Activated T-cell treated with anti-CD3 and anti-CD28 coated beads, Interleukin-2, amount 50 U/mL, for 4 hours (primary cell): ENCODE results near the gene B4GALT3. TPM values are rescaled to one million over a fixed set of nuclear protein-coding genes. Genes with fewer than 3 reads are reported as not detected.
A peak's percentile ranks its signal among the peaks of the same experiment; 100 is the strongest.

Source experiments
- ATAC-seq, 2 donors: fragments of 200-7000 bp; cut with Tn5 transposase; one replicate each; pipeline ENCODE4 v1.10.0; 2021
- DNase-seq: peaks from one replicate; pipeline ENCODE4 v3.0.0-alpha.2; 2020
- H3K27me3 Mint-ChIP-seq: one replicate; pipeline ENCODE4 v1.8.0; 2021; ENCODE audit warnings: low read depth, mixed read lengths
- H3K36me3 Mint-ChIP-seq: one replicate; pipeline ENCODE4 v1.8.0; 2022; ENCODE audit warnings: mixed read lengths; ENCODE audit not compliant: insufficient read depth
- H3K4me1 Mint-ChIP-seq: one replicate; pipeline ENCODE4 v1.8.0; 2021; ENCODE audit warnings: low read depth, mixed read lengths
- H3K4me3 Mint-ChIP-seq: one replicate; pipeline ENCODE4 v1.8.0; 2021; ENCODE audit warnings: mild to moderate bottlenecking, moderate library complexity, mixed read lengths
- H3K9me3 Mint-ChIP-seq: one replicate; pipeline ENCODE4 v1.8.0; 2021; ENCODE audit warnings: mixed read lengths
- total RNA-seq, 3 donors: library from RNA; stranded (reverse); gene quantifications; one replicate each; pipeline ENCODE4 v1.2.1, GENCODE V29; 2021

Gene B4GALT3
- total RNA-seq, 3 donors from 2014 or later = 73.9 to 76.3 (median 75.9) TPM

DNA sequence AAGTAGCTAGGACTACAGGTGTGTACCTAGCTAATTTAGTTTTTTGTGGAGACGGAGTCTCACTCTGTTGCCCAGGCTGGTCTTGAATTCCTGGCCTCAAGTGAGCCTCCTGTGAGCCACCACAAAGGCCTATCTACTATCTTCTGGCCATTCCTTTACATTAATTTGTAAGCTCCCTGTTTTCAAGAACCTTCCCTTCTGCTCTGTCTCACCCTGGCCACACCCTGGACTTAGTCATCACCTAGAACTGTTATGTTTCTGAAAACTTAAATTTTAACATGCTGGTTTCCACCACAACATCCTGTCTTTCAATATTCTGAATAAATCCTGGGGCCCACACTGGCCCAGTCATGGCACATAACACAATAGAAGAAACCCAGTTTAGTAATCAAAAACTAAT lies 4.9 kb upstream of the B4GALT3 start:
- peak overlapping the region; percentile 43 for H3K4me3 Mint-ChIP-seq
- peaks cover 2% of the 10 kb centered on the region for H3K36me3 Mint-ChIP-seq
- H3K27me3 Mint-ChIP-seq = no peaks in the 10 kb centered on the region
- DNase-seq (peak; percentile 49), ATAC-seq (peak; percentile 74 to 78)
- H3K4me1 Mint-ChIP-seq = peaks cover 83% of the 10 kb centered on the region
- no peaks in the 10 kb centered on the region for H3K9me3 Mint-ChIP-seq

- DNase-seq = no peak
- no peaks in the 10 kb centered on the region for H3K9me3 Mint-ChIP-seq
Measured at GRCh38 chr1:161180639-161181038, 3.3 kb upstream of the B4GALT3 start.

DNA sequence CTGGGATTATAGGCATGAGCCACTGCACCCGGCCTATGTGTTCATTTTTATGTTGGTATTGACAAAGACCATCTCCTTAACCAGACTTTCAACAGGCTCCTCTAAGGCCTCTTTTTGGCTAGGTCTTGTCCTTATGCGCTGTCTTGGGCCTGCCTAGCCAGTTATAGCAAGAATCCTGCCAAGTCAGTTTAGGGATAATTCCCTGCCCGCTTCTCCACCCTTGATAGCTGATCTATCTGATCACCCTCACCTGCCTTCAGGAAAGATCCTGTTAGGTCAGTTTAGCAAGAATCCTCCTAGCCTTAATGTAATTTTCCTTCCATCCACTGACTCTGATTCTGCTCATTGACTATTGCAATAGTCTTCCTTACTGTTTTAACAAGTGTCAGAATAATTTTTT lies 2.4 kb upstream of the B4GALT3 start:
- H3K27me3 Mint-ChIP-seq = no peaks in the 10 kb centered on the region
- no peak overlapping the region for H3K4me3 Mint-ChIP-seq
- peaks cover 78% of the 10 kb centered on the region for H3K4me1 Mint-ChIP-seq
- DNase-seq (no peak), ATAC-seq (no peak)
- H3K9me3 Mint-ChIP-seq = no peaks in the 10 kb centered on the region
- peaks cover 4% of the 10 kb centered on the region for H3K36me3 Mint-ChIP-seq

More at GRCh38 chr1:161180639-161181038, 3.3 kb upstream of the B4GALT3 start:
- ATAC-seq = no peak
- Mint-ChIP-seq H3K4me3 (no peak overlapping the region), H3K36me3 (peaks cover 2% of the 10 kb centered on the region), H3K27me3 (no peaks in the 10 kb centered on the region), H3K4me1 (peaks cover 79% of the 10 kb centered on the region)

GRCh38 chr1:161177936-161178244 lies 583 bp upstream of the B4GALT3 start:
- ATAC-seq (no peak), DNase-seq (no peak)
- Mint-ChIP-seq H3K27me3 (no peaks in the 10 kb centered on the region), H3K4me3 (peak overlapping the region; percentile 94), H3K9me3 (no peaks in the 10 kb centered on the region), H3K4me1 (peaks cover 70% of the 10 kb centered on the region), H3K36me3 (peaks cover 18% of the 10 kb centered on the region)

GRCh38 chr1:161176468-161177111 lies 717 bp downstream of the B4GALT3 start:
- ATAC-seq (no peak), DNase-seq (no peak)
- Mint-ChIP-seq H3K9me3 (no peaks in the 10 kb centered on the region), H3K4me1 (peaks cover 63% of the 10 kb centered on the region), H3K4me3 (peak overlapping the region; percentile 94), H3K27me3 (no peaks in the 10 kb centered on the region), H3K36me3 (peaks cover 23% of the 10 kb centered on the region)

- Mint-ChIP-seq H3K36me3 (peaks cover 29% of the 10 kb centered on the region), H3K4me3 (peak overlapping the region; percentile 94), H3K4me1 (peaks cover 59% of the 10 kb centered on the region), H3K9me3 (no peaks in the 10 kb centered on the region), H3K27me3 (no peaks in the 10 kb centered on the region)
- ATAC-seq (no peak), DNase-seq (no peak)
Measured at GRCh38 chr1:161175771-161176453, 1.4 kb downstream of the B4GALT3 start.

GRCh38 chr1:161174911-161175310 lies 2.4 kb downstream of the B4GALT3 start:
- Mint-ChIP-seq H3K9me3 (no peaks in the 10 kb centered on the region), H3K36me3 (peaks cover 31% of the 10 kb centered on the region), H3K4me1 (peaks cover 50% of the 10 kb centered on the region), H3K4me3 (no peak overlapping the region), H3K27me3 (no peaks in the 10 kb centered on the region)
- DNase-seq (no peak), ATAC-seq (no peak)

- Mint-ChIP-seq H3K4me1 (peaks cover 46% of the 10 kb centered on the region), H3K4me3 (no peak overlapping the region), H3K36me3 (peaks cover 34% of the 10 kb centered on the region)
Measured at GRCh38 chr1:161173711-161174110, 3.6 kb downstream of the B4GALT3 start.

GRCh38 chr1:161172776-161173376 lies 4.4 kb downstream of the B4GALT3 start:
- H3K27me3 Mint-ChIP-seq = no peaks in the 10 kb centered on the region

More at GRCh38 chr1:161173711-161174110, 3.6 kb downstream of the B4GALT3 start:
- DNase-seq (no peak), ATAC-seq (no peak)
- no peaks in the 10 kb centered on the region for H3K27me3 Mint-ChIP-seq
- H3K9me3 Mint-ChIP-seq = no peaks in the 10 kb centered on the region

GRCh38 chr1:161172349-161172748 lies 5.0 kb downstream of the B4GALT3 start:
- H3K36me3 Mint-ChIP-seq = peaks cover 39% of the 10 kb centered on the region
- no peak for DNase-seq
- H3K27me3 Mint-ChIP-seq = no peaks in the 10 kb centered on the region
- ATAC-seq = no peak
- H3K4me1 Mint-ChIP-seq = peaks cover 44% of the 10 kb centered on the region
- no peaks in the 10 kb centered on the region for H3K9me3 Mint-ChIP-seq
- H3K4me3 Mint-ChIP-seq = no peak overlapping the region

More at GRCh38 chr1:161172776-161173376, 4.4 kb downstream of the B4GALT3 start:
- Mint-ChIP-seq H3K4me3 (no peak overlapping the region), H3K4me1 (peaks cover 45% of the 10 kb centered on the region), H3K36me3 (peaks cover 39% of the 10 kb centered on the region), H3K9me3 (no peaks in the 10 kb centered on the region)
- no peak for ATAC-seq
- no peak for DNase-seq

GRCh38 chr1:161171696-161172095 lies 5.6 kb downstream of the B4GALT3 start:
- Mint-ChIP-seq H3K4me1 (peaks cover 46% of the 10 kb centered on the region), H3K9me3 (no peaks in the 10 kb centered on the region), H3K4me3 (no peak overlapping the region), H3K36me3 (peaks cover 39% of the 10 kb centered on the region), H3K27me3 (no peaks in the 10 kb centered on the region)
- ATAC-seq (no peak), DNase-seq (no peak)

GRCh38 chr1:161171191-161171590 lies 6.1 kb downstream of the B4GALT3 start:
- H3K27me3 Mint-ChIP-seq = no peaks in the 10 kb centered on the region
- H3K36me3 Mint-ChIP-seq = peaks cover 39% of the 10 kb centered on the region
- DNase-seq (no peak), ATAC-seq (no peak)
- peaks cover 45% of the 10 kb centered on the region for H3K4me1 Mint-ChIP-seq
- no peaks in the 10 kb centered on the region for H3K9me3 Mint-ChIP-seq
- H3K4me3 Mint-ChIP-seq = no peak overlapping the region

DNA sequence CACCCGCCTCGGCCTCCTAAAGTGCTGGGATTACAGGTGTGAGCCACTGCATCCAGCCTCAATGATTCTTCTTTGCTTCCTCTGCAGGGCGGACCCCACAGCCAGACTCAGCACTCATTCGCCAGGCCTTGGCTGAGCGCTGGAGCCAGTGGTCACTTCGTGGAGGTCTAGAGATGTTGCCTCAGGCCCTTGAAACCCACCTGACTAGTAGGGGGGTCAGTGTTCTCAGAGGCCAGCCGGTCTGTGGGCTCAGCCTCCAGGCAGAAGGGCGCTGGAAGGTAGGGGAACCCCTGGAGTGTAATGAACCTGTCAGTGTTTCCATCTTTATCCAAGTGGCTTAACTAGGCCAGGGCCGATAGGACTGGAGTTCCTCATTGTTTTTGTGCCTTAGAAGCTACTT lies 8.4 kb downstream of the B4GALT3 start:
- Mint-ChIP-seq H3K4me3 (no peak overlapping the region), H3K36me3 (peaks cover 36% of the 10 kb centered on the region), H3K4me1 (peaks cover 43% of the 10 kb centered on the region), H3K27me3 (no peaks in the 10 kb centered on the region), H3K9me3 (no peaks in the 10 kb centered on the region)
- no peak for ATAC-seq
- DNase-seq = no peak

- Mint-ChIP-seq H3K9me3 (no peaks in the 10 kb centered on the region), H3K4me1 (peaks cover 42% of the 10 kb centered on the region), H3K4me3 (peak overlapping the region; percentile 86), H3K36me3 (peaks cover 31% of the 10 kb centered on the region), H3K27me3 (no peaks in the 10 kb centered on the region)
- no peak for DNase-seq
- ATAC-seq = no peak
Measured at GRCh38 chr1:161166669-161167548, 10.4 kb downstream of the B4GALT3 start.
